Activated T-helper 9 cell treated with anti-CD3 and anti-CD28 coated beads, Interleukin-2, amount 50 U/mL, for 16 hours (primary cell): ENCODE data around the gene SRPX2.

Source experiments
- DNase-seq: peaks from one replicate; pipeline ENCODE4 v3.0.0-alpha.2; 2020; ENCODE audit warnings: low read depth

Gene SRPX2

GRCh38 chrX:100650841-100651240 lies 6.8 kb downstream of the SRPX2 start:
- DNase-seq: no peak

- no peak for DNase-seq
Measured at GRCh38 chrX:100652266-100652665, 8.3 kb downstream of the SRPX2 start.

GRCh38 chrX:100654261-100654660 lies 10.3 kb downstream of the SRPX2 start:
- no peak for DNase-seq

- DNase-seq: no peak
Measured at GRCh38 chrX:100658941-100659381, 15.0 kb downstream of the SRPX2 start.

- no peak for DNase-seq
Measured at GRCh38 chrX:100659431-100660137, 15.6 kb downstream of the SRPX2 start.

- no peak for DNase-seq
Measured at GRCh38 chrX:100662170-100662569, 18.2 kb downstream of the SRPX2 start.

GRCh38 chrX:100662796-100663195 lies 18.8 kb downstream of the SRPX2 start:
- DNase-seq: no peak

GRCh38 chrX:100663642-100664041 lies 19.6 kb downstream of the SRPX2 start:
- DNase-seq: no peak

- DNase-seq: no peak
Measured at GRCh38 chrX:100672966-100673365, 29.0 kb downstream of the SRPX2 start.

GRCh38 chrX:100673397-100673953 lies 29.5 kb downstream of the SRPX2 start:
- DNase-seq: no peak

- no peak for DNase-seq
Measured at GRCh38 chrX:100674705-100675104, 30.7 kb downstream of the SRPX2 start.

GRCh38 chrX:100677611-100678181 lies 33.7 kb downstream of the SRPX2 start:
- DNase-seq: no peak

- no peak for DNase-seq
Measured at GRCh38 chrX:100680756-100681155, 36.8 kb downstream of the SRPX2 start.

- no peak for DNase-seq
Measured at GRCh38 chrX:100681599-100681998, 37.6 kb downstream of the SRPX2 start.

GRCh38 chrX:100682939-100683338 lies 38.9 kb downstream of the SRPX2 start:
- DNase-seq: no peak

- peak; percentile 23 for DNase-seq
Measured at GRCh38 chrX:100685284-100685996, 41.4 kb downstream of the SRPX2 start.

GRCh38 chrX:100685997-100686305 lies 42.0 kb downstream of the SRPX2 start:
- no peak for DNase-seq

GRCh38 chrX:100687128-100687527 lies 43.1 kb downstream of the SRPX2 start:
- no peak for DNase-seq

GRCh38 chrX:100687546-100687945 lies 43.5 kb downstream of the SRPX2 start:
- no peak for DNase-seq

- DNase-seq: no peak
Measured at GRCh38 chrX:100695302-100695701, 51.3 kb downstream of the SRPX2 start.

GRCh38 chrX:100695991-100696390 lies 52.0 kb downstream of the SRPX2 start:
- DNase-seq: no peak

- no peak for DNase-seq
Measured at GRCh38 chrX:100696699-100697351, 52.8 kb downstream of the SRPX2 start.

- DNase-seq: no peak
Measured at GRCh38 chrX:100698551-100698950, 54.6 kb downstream of the SRPX2 start.
